ENCODE data around the gene KRT40. TPM values are rescaled to one million over a fixed set of nuclear protein-coding genes. Genes with fewer than 3 reads are reported as not detected.

Gene KRT40
- total RNA-seq, 1 experiment from 2014 or later = not detected

DNA sequence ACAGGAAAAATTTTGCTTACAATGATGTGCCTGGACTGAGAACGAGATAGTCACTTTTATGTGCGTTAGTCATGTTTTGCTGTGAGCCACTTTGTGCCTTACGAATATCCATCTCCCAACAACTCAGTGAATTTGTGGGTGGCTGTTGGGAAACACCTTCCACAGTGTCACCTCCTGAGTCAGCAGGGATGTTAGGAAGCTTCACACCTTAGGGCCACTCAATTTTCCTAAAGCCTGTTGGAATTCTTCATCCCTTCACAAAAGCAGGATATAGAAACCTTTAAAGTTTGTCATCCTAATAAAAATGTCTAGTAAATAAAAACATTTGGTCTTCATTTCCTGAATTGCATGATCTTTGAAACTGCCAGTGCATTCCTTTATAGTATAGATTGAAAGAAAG, 29.1 kb upstream of the KRT40 start:
- ChIA-PET POLR2A (no interaction called here), CTCF (no interaction called here)
- Histone ChIP-seq H3K27me3 (ENCODE audit: control insufficient read depth, insufficient read depth, low read length) (no peaks in the 10 kb centered on the region; the same call in 1 of the 2 replicates), H3K4me3 (ENCODE audit: low read depth in 2 of 2, low read length in 2 of 2) (no peak overlapping the region), H3K36me3 (ENCODE audit: control insufficient read depth, insufficient read depth, low read length) (no peaks in the 10 kb centered on the region), H3K9me3 (ENCODE audit: control insufficient read depth, insufficient read depth, low read depth, low read length) (no peaks in the 10 kb centered on the region), H3K4me1 (ENCODE audit: control insufficient read depth, insufficient read depth, low read length) (no peaks in the 10 kb centered on the region), H3K27ac (ENCODE audit: low read length) (no peak overlapping the region)
- ATAC-seq (no peak), DNase-seq (ENCODE audit: low read depth, low spot score) (no peak)
- TF ChIP-seq, protein P1, sequence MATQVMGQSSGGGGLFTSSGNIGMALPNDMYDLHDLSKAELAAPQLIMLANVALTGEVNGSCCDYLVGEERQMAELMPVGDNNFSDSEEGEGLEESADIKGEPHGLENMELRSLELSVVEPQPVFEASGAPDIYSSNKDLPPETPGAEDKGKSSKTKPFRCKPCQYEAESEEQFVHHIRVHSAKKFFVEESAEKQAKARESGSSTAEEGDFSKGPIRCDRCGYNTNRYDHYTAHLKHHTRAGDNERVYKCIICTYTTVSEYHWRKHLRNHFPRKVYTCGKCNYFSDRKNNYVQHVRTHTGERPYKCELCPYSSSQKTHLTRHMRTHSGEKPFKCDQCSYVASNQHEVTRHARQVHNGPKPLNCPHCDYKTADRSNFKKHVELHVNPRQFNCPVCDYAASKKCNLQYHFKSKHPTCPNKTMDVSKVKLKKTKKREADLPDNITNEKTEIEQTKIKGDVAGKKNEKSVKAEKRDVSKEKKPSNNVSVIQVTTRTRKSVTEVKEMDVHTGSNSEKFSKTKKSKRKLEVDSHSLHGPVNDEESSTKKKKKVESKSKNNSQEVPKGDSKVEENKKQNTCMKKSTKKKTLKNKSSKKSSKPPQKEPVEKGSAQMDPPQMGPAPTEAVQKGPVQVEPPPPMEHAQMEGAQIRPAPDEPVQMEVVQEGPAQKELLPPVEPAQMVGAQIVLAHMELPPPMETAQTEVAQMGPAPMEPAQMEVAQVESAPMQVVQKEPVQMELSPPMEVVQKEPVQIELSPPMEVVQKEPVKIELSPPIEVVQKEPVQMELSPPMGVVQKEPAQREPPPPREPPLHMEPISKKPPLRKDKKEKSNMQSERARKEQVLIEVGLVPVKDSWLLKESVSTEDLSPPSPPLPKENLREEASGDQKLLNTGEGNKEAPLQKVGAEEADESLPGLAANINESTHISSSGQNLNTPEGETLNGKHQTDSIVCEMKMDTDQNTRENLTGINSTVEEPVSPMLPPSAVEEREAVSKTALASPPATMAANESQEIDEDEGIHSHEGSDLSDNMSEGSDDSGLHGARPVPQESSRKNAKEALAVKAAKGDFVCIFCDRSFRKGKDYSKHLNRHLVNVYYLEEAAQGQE (IDR thresholded peaks at IDR 0.05; ENCODE audit: insufficient read depth in 1 of 2, low read depth in 2 of 2, low read length in 1 of 2) = no peak
- TF ChIP-seq, protein P2, sequence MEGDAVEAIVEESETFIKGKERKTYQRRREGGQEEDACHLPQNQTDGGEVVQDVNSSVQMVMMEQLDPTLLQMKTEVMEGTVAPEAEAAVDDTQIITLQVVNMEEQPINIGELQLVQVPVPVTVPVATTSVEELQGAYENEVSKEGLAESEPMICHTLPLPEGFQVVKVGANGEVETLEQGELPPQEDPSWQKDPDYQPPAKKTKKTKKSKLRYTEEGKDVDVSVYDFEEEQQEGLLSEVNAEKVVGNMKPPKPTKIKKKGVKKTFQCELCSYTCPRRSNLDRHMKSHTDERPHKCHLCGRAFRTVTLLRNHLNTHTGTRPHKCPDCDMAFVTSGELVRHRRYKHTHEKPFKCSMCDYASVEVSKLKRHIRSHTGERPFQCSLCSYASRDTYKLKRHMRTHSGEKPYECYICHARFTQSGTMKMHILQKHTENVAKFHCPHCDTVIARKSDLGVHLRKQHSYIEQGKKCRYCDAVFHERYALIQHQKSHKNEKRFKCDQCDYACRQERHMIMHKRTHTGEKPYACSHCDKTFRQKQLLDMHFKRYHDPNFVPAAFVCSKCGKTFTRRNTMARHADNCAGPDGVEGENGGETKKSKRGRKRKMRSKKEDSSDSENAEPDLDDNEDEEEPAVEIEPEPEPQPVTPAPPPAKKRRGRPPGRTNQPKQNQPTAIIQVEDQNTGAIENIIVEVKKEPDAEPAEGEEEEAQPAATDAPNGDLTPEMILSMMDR (IDR thresholded peaks at IDR 0.05) = no peak
- TF ChIP-seq TCF7L2 (IDR thresholded peaks at IDR 0.05; ENCODE audit: low read depth, low read length) = no peak
- no peak for TF ChIP-seq POLR2AphosphoS5 (IDR thresholded peaks at IDR 0.05; ENCODE audit: low read depth, low read length)
- no peak for TF ChIP-seq SIN3A (IDR thresholded peaks at IDR 0.05; ENCODE audit: borderline replicate concordance, insufficient read depth, low read depth, low read length)
- no TSS peak for BruUV-seq (replicated peaks)
- intact Hi-C loops (cut with micrococcal nuclease; ENCODE audit: unreplicated experiment) (no loop called here), in situ Hi-C loops (cut with HindIII; ENCODE audit: low pct_unique_long_range_greater_than_20kb, low sequenced_read_pairs) (no loop called here)

DNA sequence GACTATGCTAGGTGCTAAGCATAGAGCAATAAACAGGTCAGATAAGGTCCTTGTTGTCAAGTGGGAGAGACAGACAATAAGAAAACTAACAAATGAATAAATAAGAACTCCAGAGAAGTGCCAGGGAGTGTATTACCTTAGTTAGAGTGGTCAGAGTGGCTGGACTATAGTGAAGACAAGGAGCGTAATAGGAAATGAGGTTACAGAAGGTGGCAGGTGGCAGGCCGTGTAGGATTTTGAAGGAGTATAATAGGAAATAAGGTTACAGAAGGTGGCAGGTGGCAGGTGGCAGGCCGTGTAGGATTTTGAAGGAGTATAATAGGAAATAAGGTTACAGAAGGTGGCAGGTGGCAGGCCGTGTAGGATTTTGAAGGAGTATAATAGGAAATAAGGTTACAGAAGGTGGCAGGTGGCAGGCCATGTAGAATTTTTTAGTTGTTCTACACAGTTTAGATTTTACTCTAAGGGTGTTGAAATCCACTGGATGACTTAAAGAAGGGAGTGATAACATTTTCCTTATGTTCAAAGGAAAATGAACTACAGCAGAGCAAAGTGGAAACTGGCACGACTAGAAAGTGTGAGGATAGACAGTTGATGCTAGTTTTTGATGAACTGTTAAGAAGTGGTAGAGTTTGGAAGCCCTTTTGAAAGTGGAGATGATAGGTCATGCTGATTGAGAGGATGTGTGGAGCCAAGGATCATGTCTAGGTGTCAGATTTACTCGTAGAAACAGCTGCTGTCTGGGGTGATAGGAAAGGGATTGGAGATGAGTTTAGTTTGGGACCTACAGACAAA, 28.4 kb upstream of the KRT40 start:
- TF ChIP-seq, protein P1 (IDR thresholded peaks at IDR 0.05; ENCODE audit: insufficient read depth in 1 of 2, low read depth in 2 of 2, low read length in 1 of 2) = no peak
- TF ChIP-seq, protein P2 (IDR thresholded peaks at IDR 0.05) = no peak
- H3K36me3 ChIP-seq (ENCODE audit: control insufficient read depth, insufficient read depth, low read length) = no peaks in the 10 kb centered on the region
- ATAC-seq = no peak
- no peak for DNase-seq (ENCODE audit: low read depth, low spot score)
- H3K27ac ChIP-seq (ENCODE audit: low read length) = no peak overlapping the region
- ChIA-PET POLR2A (no interaction called here), CTCF (no interaction called here)
- in situ Hi-C loops (cut with HindIII; ENCODE audit: low pct_unique_long_range_greater_than_20kb, low sequenced_read_pairs) (no loop called here), intact Hi-C loops (cut with micrococcal nuclease; ENCODE audit: unreplicated experiment) (no loop called here)
- no TSS peak for BruUV-seq (replicated peaks)
- no peak overlapping the region for H3K4me3 ChIP-seq (ENCODE audit: low read depth in 2 of 2, low read length in 2 of 2)
- no peaks in the 10 kb centered on the region for H3K9me3 ChIP-seq (ENCODE audit: control insufficient read depth, insufficient read depth, low read depth, low read length)
- no peaks in the 10 kb centered on the region; the same call in 1 of the 2 replicates for H3K27me3 ChIP-seq (ENCODE audit: control insufficient read depth, insufficient read depth, low read length)
- no peaks in the 10 kb centered on the region for H3K4me1 ChIP-seq (ENCODE audit: control insufficient read depth, insufficient read depth, low read length)
